Stomach (tissue), 4 donors: ENCODE results near the gene MACROH2A1.

ENCODE experiments used
- CTCF ChIP-seq, 7 experiments: fragments of 450-650 bp in 4 of 7; fragments of 200-600 bp in 3 of 7; sonication (generic) in 3 of 7; IDR thresholded peaks; one replicate each; pipeline ENCODE4 v1.5.1; 2016 to 2019; ENCODE audit warnings: antibody characterized with exemption in 7 of 7, control low read depth in 2 of 7, mild to moderate bottlenecking in 1 of 7
- POLR2A ChIP-seq, 4 donors: fragments of 450-650 bp; IDR thresholded peaks; one replicate each; pipeline ENCODE4 v1.6.1; 2016; ENCODE audit warnings: antibody characterized with exemption in 4 of 4, control low read depth in 2 of 4, mild to moderate bottlenecking in 1 of 4, moderate library complexity in 1 of 4

DNA sequence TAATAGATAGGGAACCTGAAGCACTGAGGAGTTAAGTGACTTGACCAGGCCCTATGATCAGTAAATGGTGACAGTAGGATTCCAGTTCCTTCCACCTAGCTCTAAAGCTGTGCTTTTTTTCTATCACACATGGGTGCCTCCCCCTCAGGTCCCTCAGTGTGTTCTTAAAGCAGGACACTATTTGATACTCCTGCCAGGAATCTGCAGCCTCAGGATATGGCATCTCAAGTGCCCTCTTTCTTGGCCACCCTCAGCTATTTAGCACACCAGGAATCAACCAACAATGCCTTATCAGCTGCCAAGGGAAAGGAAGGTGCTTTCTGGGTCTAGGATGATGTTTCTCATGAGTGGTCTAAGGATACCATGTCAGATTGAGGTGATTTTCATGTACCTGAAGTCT is 49.1 kb downstream of the MACROH2A1 start:
- TF ChIP-seq CTCF (IDR thresholded peaks at IDR 0.05) (no peak), POLR2A (IDR thresholded peaks at IDR 0.05) (no peak)
